ENCODE data around the gene SAPCD2.

GRCh38 chr9:137107312-137107921 lies 37.1 kb upstream of the SAPCD2 start:
- TF ChIP-seq TRIM24 (IDR thresholded peaks at IDR 0.05) (no peak), CXXC5 (CRISPR knock-in tag; IDR thresholded peaks at IDR 0.05) (no peak), MAX (CRISPR knock-in tag; IDR thresholded peaks at IDR 0.05) (no peak), SRSF9 (IDR thresholded peaks at IDR 0.05; ENCODE audit: borderline replicate concordance, low read depth, low read length) (no peak), ATF7 (IDR thresholded peaks at IDR 0.05) (no peak), CBX5 (IDR thresholded peaks at IDR 0.05; ENCODE audit: borderline replicate concordance, low read depth) (no peak), SIRT6 (IDR thresholded peaks at IDR 0.05; ENCODE audit: low read depth, low read length) (no peak), ZBTB43 (CRISPR knock-in tag; IDR thresholded peaks at IDR 0.05) (no peak), ZNF449 (CRISPR knock-in tag; IDR thresholded peaks at IDR 0.05) (no peak), MXI1 (IDR thresholded peaks at IDR 0.05; ENCODE audit: low read depth, low read length) (no peak), MTF1 (CRISPR knock-in tag; IDR thresholded peaks at IDR 0.05; ENCODE audit: borderline replicate concordance) (no peak)

Measured in K562 (cell line).